A549 (cell line): ENCODE results near the gene ZNF652.

Experiments
- CHD4 ChIP-seq: fragments of 200-600 bp; sonication (generic); IDR thresholded peaks from 2 replicates; pipeline ENCODE4 v1.6.1; 2016; ENCODE audit warnings: antibody characterized with exemption, mild to moderate bottlenecking, borderline replicate concordance
- PHF8 ChIP-seq: fragments of 200-600 bp; sonication (generic); IDR thresholded peaks from 2 replicates; pipeline ENCODE4 v1.6.1; 2016; ENCODE audit warnings: low read depth, mild to moderate bottlenecking, antibody characterized with exemption, moderate library complexity, borderline replicate concordance
- POLR2A ChIP-seq: IDR thresholded peaks from 2 replicates; pipeline ENCODE4 v1.6.1; 2012; ENCODE audit warnings: mild to moderate bottlenecking, low read length
- RFX5 ChIP-seq: fragments of 450-650 bp; IDR thresholded peaks from 2 replicates; pipeline ENCODE4 v1.7.1; 2014; ENCODE audit warnings: antibody characterized with exemption, mild to moderate bottlenecking, moderate library complexity
- SMC3 ChIP-seq: fragments of >200 bp; sonication (Bioruptor Twin); formaldehyde crosslinking; IDR thresholded peaks from 3 replicates; pipeline ENCODE4 v1.6.1; 2018; ENCODE audit warnings: inconsistent platforms
- TF ChIP-seq, protein P1 (sequence below): fragments of >200 bp; sonication (Bioruptor Twin); formaldehyde crosslinking; IDR thresholded peaks from 3 replicates; pipeline ENCODE4 v1.5.1; 2016

DNA sequence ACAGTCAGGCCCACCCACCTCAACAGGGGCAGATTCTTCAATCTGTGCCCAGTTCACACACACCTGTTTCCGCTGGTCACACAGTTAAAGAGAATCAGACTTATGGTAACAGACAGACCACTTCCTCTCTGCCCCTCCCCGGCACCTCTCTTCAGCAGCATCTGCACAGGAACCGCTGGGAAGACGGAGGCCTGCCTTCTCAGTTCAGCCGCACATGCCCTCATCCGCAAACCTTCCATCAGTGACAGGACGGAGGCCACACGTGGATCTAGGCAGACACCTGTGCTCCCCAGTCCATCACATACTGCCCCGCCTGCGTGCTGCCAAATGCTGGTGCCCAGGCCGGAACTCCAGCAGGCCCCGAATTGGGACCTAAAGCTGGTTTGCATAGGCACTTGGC, 42.3 kb upstream of the ZNF652 start:
- TF ChIP-seq RFX5 (no peak), POLR2A (no peak), PHF8 (no peak), SMC3 (no peak), CHD4 (no peak)
- TF ChIP-seq, protein P1, sequence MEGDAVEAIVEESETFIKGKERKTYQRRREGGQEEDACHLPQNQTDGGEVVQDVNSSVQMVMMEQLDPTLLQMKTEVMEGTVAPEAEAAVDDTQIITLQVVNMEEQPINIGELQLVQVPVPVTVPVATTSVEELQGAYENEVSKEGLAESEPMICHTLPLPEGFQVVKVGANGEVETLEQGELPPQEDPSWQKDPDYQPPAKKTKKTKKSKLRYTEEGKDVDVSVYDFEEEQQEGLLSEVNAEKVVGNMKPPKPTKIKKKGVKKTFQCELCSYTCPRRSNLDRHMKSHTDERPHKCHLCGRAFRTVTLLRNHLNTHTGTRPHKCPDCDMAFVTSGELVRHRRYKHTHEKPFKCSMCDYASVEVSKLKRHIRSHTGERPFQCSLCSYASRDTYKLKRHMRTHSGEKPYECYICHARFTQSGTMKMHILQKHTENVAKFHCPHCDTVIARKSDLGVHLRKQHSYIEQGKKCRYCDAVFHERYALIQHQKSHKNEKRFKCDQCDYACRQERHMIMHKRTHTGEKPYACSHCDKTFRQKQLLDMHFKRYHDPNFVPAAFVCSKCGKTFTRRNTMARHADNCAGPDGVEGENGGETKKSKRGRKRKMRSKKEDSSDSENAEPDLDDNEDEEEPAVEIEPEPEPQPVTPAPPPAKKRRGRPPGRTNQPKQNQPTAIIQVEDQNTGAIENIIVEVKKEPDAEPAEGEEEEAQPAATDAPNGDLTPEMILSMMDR = no peak
